GM21390 (cell line): Measurements from ENCODE around the gene TNNI3.
"Not testable (repeated sequence)": the region's sequence is repeated elsewhere in the genome, so short reads cannot be mapped to it uniquely, and the experiment has no call there.

ENCODE experiments used
- ATAC-seq: cut with Tn5 transposase; IDR thresholded peaks from one replicate; pipeline ENCODE4 v1.9.1; 2021; ENCODE audit not compliant: unreplicated experiment

TNNI3 gene

GRCh38 chr19:55114566-55115145 lies 42.9 kb downstream of the TNNI3 start:
- ATAC-seq, result no peak

GRCh38 chr19:55113570-55114039 lies 43.9 kb downstream of the TNNI3 start:
- no peak for ATAC-seq

DNA sequence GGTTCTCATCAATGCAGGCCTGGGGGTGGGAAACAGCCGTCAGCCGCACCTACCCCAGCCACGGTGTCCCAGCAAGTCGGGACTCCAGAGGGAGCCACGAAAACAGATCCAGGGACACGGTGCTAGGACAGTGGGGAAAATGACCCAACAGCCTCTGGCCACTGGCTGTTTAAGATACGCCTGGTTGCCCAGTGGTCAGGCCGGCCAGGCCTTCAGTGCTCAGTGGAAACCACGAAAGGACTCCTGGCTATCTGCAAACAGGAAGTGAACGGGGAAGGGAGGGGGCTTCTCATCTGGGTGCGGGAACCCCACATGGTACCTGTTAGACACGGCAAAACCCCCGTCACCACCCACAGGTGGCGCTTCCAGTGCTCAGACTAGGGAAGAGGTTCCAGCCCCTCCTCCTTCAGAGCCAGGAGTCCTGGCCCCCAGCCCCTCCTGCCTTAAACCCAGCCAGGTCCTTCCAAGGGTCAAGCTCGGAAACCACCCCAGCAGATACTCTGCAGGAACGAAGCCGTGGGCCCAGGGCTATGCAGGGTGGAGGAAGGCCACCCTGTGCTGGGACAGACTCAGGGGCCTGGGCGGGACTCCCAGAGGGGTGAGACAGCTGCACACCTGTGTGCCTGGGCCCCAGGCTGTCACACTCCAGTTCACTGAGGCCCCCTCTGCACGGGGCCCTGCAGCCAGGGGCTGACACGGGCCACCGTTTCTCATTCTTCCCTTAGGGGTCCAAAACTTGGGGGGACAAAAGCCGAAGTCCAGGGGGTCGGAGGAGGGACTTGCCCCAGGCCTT lies 44.6 kb downstream of the TNNI3 start:
- no peak for ATAC-seq

GRCh38 chr19:55112246-55112776 lies 45.2 kb downstream of the TNNI3 start:
- no peak for ATAC-seq

DNA sequence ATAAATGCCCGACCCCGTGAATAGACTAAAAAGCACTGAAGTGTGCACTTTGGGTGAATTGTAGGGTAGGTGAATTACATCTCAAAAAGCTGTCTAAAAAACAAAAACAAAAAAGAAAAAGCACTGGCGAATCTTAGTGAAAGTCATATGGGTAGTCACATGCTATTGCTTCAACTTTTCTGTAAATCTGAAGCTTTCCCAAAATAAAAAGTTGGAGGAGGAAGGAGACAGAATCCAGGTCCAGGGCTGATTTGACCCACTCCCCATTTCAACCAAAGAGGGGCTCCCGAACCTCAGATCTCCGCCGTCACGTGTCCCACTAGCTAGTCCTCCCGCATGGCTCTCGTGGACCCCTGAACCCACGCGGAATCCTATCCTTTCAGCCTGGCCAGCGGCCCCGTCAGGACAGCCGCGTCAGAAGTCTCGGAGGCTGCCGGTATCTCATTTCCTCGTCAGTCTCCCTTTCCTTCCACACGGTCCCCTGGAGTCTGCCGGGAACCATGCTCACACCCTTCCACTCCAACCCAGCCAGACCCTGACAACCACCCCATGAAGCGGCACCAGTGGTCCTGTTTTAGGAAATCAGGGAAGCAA lies 46.2 kb downstream of the TNNI3 start:
- no peak for ATAC-seq

DNA sequence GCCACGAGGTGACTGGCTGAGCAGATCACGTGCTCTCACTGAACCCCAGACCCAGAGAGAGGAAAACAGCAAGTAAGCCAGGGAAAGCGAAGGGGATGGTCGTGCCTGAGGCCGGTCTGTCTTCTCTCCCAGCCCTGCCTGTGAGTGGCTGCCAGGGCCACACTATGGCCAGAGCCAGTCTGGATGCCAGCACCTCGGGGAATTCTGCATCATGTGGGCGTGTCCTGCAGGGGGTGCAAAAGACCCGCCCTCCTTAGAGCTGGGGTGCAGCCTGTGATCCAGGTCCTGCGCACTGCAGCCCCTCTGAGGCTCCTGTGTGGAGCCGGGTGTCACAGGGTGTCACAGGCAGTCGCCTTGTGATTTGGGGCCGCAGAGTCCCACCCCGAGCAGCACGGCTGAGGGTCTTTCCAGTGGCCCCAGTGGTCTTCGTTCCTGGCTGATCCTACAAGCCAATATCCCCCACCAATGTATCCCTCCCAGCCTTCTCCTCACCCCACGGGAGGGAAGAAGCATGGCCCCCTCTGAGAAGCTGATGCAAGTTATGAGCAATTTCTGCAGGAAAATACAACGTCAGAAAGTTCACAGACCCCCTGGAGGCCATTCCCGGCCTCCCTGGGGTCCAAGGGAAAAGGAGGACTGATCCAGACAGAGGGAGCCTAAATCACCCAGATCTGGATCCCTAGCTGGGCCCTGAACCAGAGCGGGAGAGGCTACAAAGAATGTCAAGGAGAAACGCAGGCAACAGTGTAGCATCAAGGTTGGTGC lies 47.8 kb downstream of the TNNI3 start:
- no peak for ATAC-seq

GRCh38 chr19:55107252-55107651 lies 50.3 kb downstream of the TNNI3 start:
- ATAC-seq, result not testable (repeated sequence)

- ATAC-seq, result no peak
Observed at GRCh38 chr19:55106591-55106990, 50.9 kb downstream of the TNNI3 start.

GRCh38 chr19:55105237-55105636 lies 52.3 kb downstream of the TNNI3 start:
- no peak for ATAC-seq

- no peak for ATAC-seq
Observed at GRCh38 chr19:55103190-55103589, 54.3 kb downstream of the TNNI3 start.
